GM12873 (cell line): Measurements from ENCODE around the gene ZEB1.
A peak's percentile ranks its signal among the peaks of the same experiment; 100 is the strongest.

Experiments used
- CTCF ChIP-seq: IDR thresholded peaks from 2 replicates; pipeline ENCODE4 v1.5.1; 2012; ENCODE audit warnings: low read depth, mild to moderate bottlenecking, moderate library complexity, low read length, control low read depth; ENCODE audit not compliant: insufficient read depth; ENCODE audit errors: missing control alignments

ZEB1 gene

DNA sequence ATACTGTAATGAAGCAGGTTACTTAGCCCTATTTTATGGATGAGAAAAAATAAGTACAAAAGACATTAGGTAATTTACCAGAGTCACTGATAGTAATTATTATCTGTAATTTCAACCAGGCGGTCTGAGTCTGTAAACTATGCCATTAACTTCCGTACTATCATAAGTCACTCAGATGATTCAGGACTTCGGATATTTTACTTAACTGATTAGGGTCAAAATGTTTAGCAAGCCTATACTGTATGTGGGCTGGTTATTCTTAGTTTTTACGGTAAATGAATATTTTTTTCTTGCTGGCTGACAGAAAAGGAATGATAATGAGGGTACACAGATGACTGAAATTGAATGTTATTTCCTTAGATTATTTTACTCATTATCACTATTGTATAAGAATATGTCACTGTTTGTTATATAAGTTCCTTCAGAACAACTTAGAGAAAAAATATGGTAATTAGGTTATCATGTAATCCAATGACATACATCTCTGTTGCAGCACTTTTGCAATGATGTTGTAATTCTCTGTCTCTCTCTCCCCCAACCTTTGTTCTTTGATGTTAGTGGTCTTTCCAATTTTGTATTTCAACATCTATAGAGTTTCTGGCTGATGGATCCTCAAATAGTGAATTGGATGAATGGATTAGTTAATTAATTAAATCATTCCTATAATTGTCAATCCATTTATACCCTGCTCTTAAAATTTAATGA, 165.6 kb downstream of the ZEB1 start:
- no peak for TF ChIP-seq CTCF

DNA sequence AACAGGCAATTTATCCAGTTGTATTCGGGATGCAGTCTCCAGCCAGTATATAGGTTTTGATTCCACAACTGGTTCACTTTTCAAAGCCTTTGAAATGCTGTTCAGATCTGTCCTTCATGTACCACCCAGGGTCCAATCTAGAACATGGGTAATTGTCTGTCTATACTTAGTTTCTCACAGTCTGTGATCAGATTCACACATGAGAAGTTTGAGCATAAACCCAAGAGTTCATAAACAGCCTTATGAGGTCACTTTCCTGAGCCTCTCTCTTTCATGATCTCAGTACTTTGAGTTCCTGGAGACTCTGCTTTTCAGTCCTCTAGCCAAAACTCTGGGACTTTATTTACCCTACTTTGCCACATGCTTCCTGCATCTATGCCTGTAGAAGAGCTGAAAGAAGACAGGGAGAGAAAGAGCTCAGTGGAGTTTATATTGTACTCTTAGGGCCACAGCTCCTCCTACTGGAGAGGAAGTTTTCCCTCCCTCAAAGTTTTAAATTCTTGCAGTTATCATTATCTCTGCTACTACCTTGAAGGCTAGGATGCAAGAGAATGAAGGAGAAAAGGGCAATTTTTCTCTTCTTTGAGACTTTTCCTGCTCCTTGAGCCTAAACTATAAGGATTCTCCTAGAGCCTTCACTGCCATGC, 172.0 kb downstream of the ZEB1 start:
- peak; percentile 70 for TF ChIP-seq CTCF

GRCh38 chr10:31507427-31507826, 188.4 kb downstream of the ZEB1 start:
- no peak for TF ChIP-seq CTCF

DNA sequence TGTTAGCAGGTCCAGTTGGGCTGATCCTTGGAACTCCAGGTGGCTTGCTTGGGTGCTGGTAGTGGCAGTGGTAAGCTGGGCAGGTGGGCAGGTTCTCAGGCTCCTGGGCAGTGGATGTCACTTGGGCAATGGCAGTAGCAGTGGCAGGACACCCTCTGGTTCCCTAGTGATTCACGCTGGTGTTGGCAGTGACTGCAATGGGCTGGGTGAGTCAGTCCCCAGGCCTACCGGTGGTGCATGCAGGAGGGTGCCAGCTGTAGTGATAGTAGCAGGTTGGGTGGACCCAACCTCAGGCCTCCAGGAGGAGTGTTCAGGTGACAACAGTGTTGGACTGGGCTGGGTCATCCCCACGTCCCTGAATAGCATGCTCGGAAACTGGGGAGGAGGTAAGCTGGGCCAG, 189.2 kb downstream of the ZEB1 start:
- no peak for TF ChIP-seq CTCF

DNA sequence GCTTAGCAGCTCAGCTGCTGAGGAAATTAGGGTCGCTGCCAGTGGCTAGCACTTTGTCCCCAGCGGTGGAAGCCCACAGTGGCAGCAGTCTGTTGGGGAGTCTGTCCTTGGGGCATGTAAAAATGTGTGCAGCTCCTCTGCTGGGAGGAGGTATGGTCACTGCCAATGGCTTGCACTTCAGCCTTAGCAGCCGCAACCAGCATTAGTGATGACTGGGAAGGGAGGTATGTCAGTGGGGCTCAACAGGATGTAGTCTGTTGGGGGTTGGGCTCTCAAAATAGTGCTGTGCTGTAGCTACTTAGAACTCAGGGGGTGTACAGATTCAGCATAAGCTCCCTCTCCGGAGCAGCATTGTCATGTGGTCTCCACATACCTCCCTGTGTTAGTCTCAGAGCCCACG, 189.9 kb downstream of the ZEB1 start:
- TF ChIP-seq CTCF, result no peak

GRCh38 chr10:31509989-31510388, 191.0 kb downstream of the ZEB1 start:
- no peak for TF ChIP-seq CTCF

DNA sequence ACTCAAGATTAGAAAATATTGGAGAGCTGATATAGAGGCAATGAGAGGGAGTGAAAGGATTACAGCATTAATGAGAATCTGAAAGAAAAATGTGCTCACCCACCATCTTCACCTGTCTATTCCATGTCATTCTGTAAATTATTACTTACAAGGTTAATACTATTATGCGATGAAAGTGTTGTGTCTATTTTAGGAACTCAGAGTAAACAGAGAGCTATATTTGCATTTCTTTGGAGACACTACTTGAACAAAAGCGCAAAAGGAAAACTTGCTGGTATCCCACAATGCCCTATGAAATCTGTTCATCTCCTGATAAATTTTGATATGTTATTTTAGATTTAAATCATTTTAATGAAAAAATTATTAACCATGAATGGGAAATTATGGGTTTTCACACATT, 196.1 kb downstream of the ZEB1 start:
- TF ChIP-seq CTCF, result no peak
